ENCODE measurements around the gene ITGB5. TPM values are rescaled to one million over a fixed set of nuclear protein-coding genes. Genes with fewer than 3 reads are reported as not detected.

The ITGB5 gene
- total RNA-seq, 1 experiment from 2014 or later: 146 TPM

DNA sequence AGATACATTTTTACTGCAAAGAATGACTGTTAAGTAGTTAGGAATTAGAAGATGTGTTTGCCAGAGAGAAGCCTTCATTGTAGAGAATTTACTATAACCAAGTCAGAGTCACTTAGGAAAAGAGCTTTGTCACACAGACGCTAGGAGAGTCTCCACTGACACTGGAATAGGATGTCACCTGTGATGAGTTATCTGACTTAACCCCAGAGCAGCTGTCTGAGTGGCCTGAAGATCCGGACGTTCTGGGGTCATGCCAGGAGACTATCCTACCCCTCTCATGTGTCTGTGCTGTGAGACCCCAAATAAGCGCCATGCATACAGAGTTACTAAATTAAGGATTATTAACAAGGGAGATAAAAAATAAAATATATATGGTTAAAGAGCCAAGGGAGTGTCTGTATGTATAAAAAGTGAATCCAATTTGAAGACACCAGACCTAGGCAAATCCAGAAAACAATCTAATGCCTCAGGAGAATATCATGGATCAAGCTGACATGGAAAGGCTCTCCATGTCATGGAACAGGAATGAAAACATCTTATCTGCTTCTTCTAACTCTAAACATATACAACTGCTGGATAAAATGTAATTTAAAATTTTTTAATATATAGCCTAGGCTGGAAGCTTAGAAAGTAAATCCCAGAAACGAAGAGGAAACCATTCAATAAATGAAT is 43.5 kb downstream of the ITGB5 start:
- peaks cover 48 to 78% (median 59%) of the 10 kb centered on the region in 3 experiments for H3K36me3 Mint-ChIP-seq (ENCODE audit: insufficient read depth in 1 of 3, low read depth in 3 of 3)
- Histone ChIP-seq H4K8ac (replicated peaks; ENCODE audit: insufficient read length, low read depth, low read length) (no peak overlapping the region), H3K79me1 (ENCODE audit: insufficient read depth, low read depth, low read length, poor library complexity, severe bottlenecking) (peaks cover 5% of the 10 kb centered on the region), H2BK15ac (ENCODE audit: low read depth, low read length) (no peak overlapping the region), H3K27ac (ENCODE audit: insufficient read length, low read depth, low read length) (no peak overlapping the region), H3K79me2 (ENCODE audit: insufficient read depth, low read length) (no peaks in the 10 kb centered on the region), H3K4ac (ENCODE audit: low read depth, low read length) (no peak overlapping the region), H3K9ac (ENCODE audit: extremely low read depth, insufficient read length, low read length) (no peak overlapping the region), H3K9me3 (ENCODE audit: control insufficient read depth, low read depth, low read length) (no peaks in the 10 kb centered on the region), H4K20me1 (ENCODE audit: control insufficient read depth, insufficient read depth, insufficient read length) (no peaks in the 10 kb centered on the region), H4K91ac (ENCODE audit: insufficient read length, low read depth, low read length) (no peak overlapping the region), H3K23ac (ENCODE audit: insufficient read length, low read depth, low read length) (no peak overlapping the region), H3K4me2 (ENCODE audit: insufficient read depth, insufficient read length, low read length) (no peak overlapping the region), H4K5ac (ENCODE audit: insufficient read length, low read depth, low read length) (no peak overlapping the region), H2BK20ac (ENCODE audit: low read depth, low read length, poor library complexity, severe bottlenecking) (no peak overlapping the region), H3K4me1 (ENCODE audit: insufficient read depth, low read length) (no peaks in the 10 kb centered on the region), H3K56ac (ENCODE audit: insufficient read length, low read depth, low read length) (no peak overlapping the region), H3T11ph (ENCODE audit: low read length) (no peak overlapping the region), H2BK120ac (ENCODE audit: low read depth, low read length, poor library complexity, severe bottlenecking) (no peak overlapping the region), H2BK12ac (ENCODE audit: insufficient read length, low read depth, low read length) (no peak overlapping the region), H2AK5ac (ENCODE audit: insufficient read length, low read length) (no peak overlapping the region), H3K27me3 (ENCODE audit: insufficient read depth, low read length) (no peaks in the 10 kb centered on the region), H2BK5ac (ENCODE audit: insufficient read length, low read length) (no peak overlapping the region), H2AFZ (ENCODE audit: low read length) (no peak overlapping the region), H3K18ac (ENCODE audit: insufficient read length, low read depth, low read length) (no peak overlapping the region), H3K23me2 (ENCODE audit: insufficient read length, low read depth, low read length, poor library complexity, severe bottlenecking) (no peaks in the 10 kb centered on the region), H3K14ac (ENCODE audit: insufficient read depth, low read length) (no peak overlapping the region)
- no peak overlapping the region for H3K4me3 Mint-ChIP-seq
- TF ChIP-seq, protein P1, sequence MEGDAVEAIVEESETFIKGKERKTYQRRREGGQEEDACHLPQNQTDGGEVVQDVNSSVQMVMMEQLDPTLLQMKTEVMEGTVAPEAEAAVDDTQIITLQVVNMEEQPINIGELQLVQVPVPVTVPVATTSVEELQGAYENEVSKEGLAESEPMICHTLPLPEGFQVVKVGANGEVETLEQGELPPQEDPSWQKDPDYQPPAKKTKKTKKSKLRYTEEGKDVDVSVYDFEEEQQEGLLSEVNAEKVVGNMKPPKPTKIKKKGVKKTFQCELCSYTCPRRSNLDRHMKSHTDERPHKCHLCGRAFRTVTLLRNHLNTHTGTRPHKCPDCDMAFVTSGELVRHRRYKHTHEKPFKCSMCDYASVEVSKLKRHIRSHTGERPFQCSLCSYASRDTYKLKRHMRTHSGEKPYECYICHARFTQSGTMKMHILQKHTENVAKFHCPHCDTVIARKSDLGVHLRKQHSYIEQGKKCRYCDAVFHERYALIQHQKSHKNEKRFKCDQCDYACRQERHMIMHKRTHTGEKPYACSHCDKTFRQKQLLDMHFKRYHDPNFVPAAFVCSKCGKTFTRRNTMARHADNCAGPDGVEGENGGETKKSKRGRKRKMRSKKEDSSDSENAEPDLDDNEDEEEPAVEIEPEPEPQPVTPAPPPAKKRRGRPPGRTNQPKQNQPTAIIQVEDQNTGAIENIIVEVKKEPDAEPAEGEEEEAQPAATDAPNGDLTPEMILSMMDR (conservative IDR thresholded peaks at IDR 0.05): no peak
- peak overlapping the region in 1 of 3 experiments; percentile 96; a peak in 1 of 7 replicates for H3K27ac Mint-ChIP-seq
- no peak for DNase-seq
- no peaks in the 10 kb centered on the region for H3K27me3 Mint-ChIP-seq (ENCODE audit: low read depth)
- no peaks in the 10 kb centered on the region for H3K4me1 Mint-ChIP-seq
- WGBS (ENCODE audit: extremely low coverage, insufficient read length, low lambda C conversion rate): no CpG with 5 or more reads among the region's 5 CpGs
- no peaks in the 10 kb centered on the region for H3K9me3 Mint-ChIP-seq
